HL-60 (cell line): ENCODE data around the gene UST.

Experiments
- DNase-seq, 2 experiments: peaks; one replicate each; pipeline ENCODE4 v3.0.0-alpha.2; 2010 to 2020; ENCODE audit warnings: low read depth in 1 of 2, low spot score in 1 of 2
- H3K27ac ChIP-seq: fragments of 250-450 bp; sonication (Bioruptor Pico); replicated peaks from 2 replicates; pipeline ENCODE4 v1.5.1; 2020; ENCODE audit warnings: mild to moderate bottlenecking, moderate library complexity
- H3K27me3 ChIP-seq: fragments of 250-450 bp; sonication (Bioruptor Pico); 2 replicates; pipeline ENCODE4 v1.5.1; 2021; ENCODE audit warnings: mild to moderate bottlenecking, moderate library complexity; ENCODE audit not compliant: insufficient read depth, poor library complexity, severe bottlenecking
- H3K4me3 ChIP-seq: replicated peaks from 2 replicates; pipeline ENCODE4 v1.5.1; 2011; ENCODE audit warnings: mild to moderate bottlenecking, control low read depth, low read length; ENCODE audit not compliant: insufficient read depth
- CTCF ChIP-seq: IDR thresholded peaks from one replicate; pipeline ENCODE4 v1.5.1; 2011; ENCODE audit warnings: low read length, control low read depth, inconsistent platforms; ENCODE audit not compliant: insufficient read depth
- GABPA ChIP-seq: IDR thresholded peaks from 2 replicates; pipeline ENCODE4 v1.6.1; 2012; ENCODE audit warnings: low read depth
- POLR2AphosphoS5 ChIP-seq: IDR thresholded peaks from 2 replicates; pipeline ENCODE4 v1.6.1; 2012; ENCODE audit warnings: low read depth
- REST ChIP-seq: IDR thresholded peaks from 2 replicates; pipeline ENCODE4 v1.6.1; 2012; ENCODE audit warnings: low read depth; ENCODE audit not compliant: insufficient replicate concordance
- SPI1 ChIP-seq: IDR thresholded peaks from 2 replicates; pipeline ENCODE4 v1.6.1; 2012; ENCODE audit warnings: low read depth, mild to moderate bottlenecking, borderline replicate concordance

The UST gene

GRCh38 chr6:149059557-149059956 is 312.7 kb downstream of the UST start:
- Histone ChIP-seq H3K27ac (no peak overlapping the region), H3K27me3 (no peaks in the 10 kb centered on the region)
- no peak for TF ChIP-seq GABPA
- TF ChIP-seq POLR2AphosphoS5: no peak
- TF ChIP-seq CTCF: no peak
- no peak for TF ChIP-seq SPI1
- no peak for TF ChIP-seq REST

GRCh38 chr6:149060300-149060984 is 313.6 kb downstream of the UST start:
- TF ChIP-seq CTCF (no peak), GABPA (no peak), REST (no peak), POLR2AphosphoS5 (no peak), SPI1 (no peak)
- no peak overlapping the region for H3K4me3 ChIP-seq
- no peak for DNase-seq
- H3K27ac ChIP-seq: no peak overlapping the region
- H3K27me3 ChIP-seq: no peaks in the 10 kb centered on the region

More at GRCh38 chr6:149059557-149059956, 312.7 kb downstream of the UST start:
- no peak overlapping the region for H3K4me3 ChIP-seq
- no peak for DNase-seq

GRCh38 chr6:149060985-149061760 is 314.3 kb downstream of the UST start:
- no peak for TF ChIP-seq REST
- TF ChIP-seq SPI1: no peak
- TF ChIP-seq POLR2AphosphoS5: no peak
- TF ChIP-seq CTCF: no peak
- TF ChIP-seq GABPA: no peak
- H3K27ac ChIP-seq: no peak overlapping the region
- no peak for DNase-seq
- no peak overlapping the region for H3K4me3 ChIP-seq
- H3K27me3 ChIP-seq: no peaks in the 10 kb centered on the region
